ENCODE results near the gene ABL1.

DNA sequence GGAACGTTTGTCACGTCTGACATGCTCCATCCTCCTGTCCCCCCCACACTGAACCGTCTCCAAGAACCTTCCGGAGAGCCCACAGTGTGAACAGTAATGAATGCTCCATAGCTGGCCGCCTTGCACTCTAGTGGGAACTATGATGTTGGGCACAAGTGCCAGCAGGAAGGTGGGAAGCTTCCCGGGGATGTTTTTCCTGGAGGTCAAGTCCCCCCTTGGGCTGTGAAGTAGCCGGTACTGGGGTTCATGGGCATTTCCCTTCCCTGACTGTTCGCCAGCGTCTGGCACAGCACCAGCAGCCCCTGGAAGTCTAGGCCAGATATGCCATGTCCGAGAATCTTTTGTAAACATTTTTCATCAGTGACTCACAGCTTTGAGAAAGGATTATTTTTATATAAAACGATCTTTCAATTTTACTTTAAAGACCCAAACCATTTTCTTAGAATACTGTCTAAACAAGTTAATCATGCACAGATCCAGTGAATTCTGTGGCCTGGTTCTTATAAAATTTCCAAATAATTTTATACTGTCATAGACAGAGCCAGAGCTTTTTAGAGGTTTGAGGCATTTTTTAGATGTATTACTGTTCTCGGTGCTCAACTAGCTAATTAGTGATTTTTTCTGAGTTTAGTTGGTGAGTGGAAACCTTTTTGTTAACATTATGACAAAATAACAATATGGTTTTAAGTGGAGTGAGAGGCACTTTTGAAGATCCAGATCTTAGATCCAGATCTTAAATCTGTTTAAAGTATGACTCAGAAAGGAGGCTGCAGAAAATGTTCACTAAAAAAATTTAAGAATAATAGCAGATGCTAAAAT is 11.6 kb downstream of the ABL1 start:
- TF ChIP-seq, protein P1, sequence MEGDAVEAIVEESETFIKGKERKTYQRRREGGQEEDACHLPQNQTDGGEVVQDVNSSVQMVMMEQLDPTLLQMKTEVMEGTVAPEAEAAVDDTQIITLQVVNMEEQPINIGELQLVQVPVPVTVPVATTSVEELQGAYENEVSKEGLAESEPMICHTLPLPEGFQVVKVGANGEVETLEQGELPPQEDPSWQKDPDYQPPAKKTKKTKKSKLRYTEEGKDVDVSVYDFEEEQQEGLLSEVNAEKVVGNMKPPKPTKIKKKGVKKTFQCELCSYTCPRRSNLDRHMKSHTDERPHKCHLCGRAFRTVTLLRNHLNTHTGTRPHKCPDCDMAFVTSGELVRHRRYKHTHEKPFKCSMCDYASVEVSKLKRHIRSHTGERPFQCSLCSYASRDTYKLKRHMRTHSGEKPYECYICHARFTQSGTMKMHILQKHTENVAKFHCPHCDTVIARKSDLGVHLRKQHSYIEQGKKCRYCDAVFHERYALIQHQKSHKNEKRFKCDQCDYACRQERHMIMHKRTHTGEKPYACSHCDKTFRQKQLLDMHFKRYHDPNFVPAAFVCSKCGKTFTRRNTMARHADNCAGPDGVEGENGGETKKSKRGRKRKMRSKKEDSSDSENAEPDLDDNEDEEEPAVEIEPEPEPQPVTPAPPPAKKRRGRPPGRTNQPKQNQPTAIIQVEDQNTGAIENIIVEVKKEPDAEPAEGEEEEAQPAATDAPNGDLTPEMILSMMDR (IDR thresholded peaks at IDR 0.05; ENCODE audit: low read depth, low read length, poor library complexity, severe bottlenecking) = no peak
- TF ChIP-seq EZH2phosphoT487 (IDR thresholded peaks at IDR 0.05; ENCODE audit: borderline replicate concordance, low read length) = no peak
